A549 (cell line): ENCODE results near the gene PRSS27.

Source experiments
- POLR2A ChIP-seq: IDR thresholded peaks from 2 replicates; pipeline ENCODE4 v1.6.1; 2012; ENCODE audit warnings: mild to moderate bottlenecking, low read length
- TF ChIP-seq, protein P1 (sequence below): fragments of >200 bp; sonication (Bioruptor Twin); formaldehyde crosslinking; IDR thresholded peaks from 3 replicates; pipeline ENCODE4 v1.5.1; 2016

DNA sequence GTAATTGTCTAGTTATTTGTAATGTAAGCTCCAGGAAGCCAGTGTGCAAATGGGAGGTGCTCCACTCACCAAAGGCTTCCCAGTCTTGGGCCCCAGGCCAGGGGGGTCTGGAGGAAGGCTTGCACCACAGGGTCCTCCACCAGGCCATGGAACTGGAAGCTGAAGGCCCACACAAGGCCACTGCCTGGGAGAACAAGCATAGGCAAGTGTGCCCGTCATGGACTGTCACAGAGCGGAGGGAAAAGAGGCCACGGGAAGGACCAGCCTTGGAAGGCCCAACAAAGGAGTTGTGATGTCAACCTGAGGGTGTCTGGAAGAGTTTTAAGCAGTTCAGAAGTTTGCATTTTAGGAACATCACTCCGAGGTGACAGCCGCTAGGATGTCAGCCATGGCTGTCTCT is 29.5 kb upstream of the PRSS27 start:
- TF ChIP-seq, protein P1, sequence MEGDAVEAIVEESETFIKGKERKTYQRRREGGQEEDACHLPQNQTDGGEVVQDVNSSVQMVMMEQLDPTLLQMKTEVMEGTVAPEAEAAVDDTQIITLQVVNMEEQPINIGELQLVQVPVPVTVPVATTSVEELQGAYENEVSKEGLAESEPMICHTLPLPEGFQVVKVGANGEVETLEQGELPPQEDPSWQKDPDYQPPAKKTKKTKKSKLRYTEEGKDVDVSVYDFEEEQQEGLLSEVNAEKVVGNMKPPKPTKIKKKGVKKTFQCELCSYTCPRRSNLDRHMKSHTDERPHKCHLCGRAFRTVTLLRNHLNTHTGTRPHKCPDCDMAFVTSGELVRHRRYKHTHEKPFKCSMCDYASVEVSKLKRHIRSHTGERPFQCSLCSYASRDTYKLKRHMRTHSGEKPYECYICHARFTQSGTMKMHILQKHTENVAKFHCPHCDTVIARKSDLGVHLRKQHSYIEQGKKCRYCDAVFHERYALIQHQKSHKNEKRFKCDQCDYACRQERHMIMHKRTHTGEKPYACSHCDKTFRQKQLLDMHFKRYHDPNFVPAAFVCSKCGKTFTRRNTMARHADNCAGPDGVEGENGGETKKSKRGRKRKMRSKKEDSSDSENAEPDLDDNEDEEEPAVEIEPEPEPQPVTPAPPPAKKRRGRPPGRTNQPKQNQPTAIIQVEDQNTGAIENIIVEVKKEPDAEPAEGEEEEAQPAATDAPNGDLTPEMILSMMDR = no peak
- no peak for TF ChIP-seq POLR2A
